ENCODE results near the gene NISCH.

NISCH gene

GRCh38 chr3:52517796-52518722 lies 62.7 kb downstream of the NISCH start:
- Mint-ChIP-seq H3K27ac (no peak overlapping the region), H3K36me3 (ENCODE audit: low read depth) (no peaks in the 10 kb centered on the region), H3K27me3 (ENCODE audit: low read depth) (peaks cover 3% of the 10 kb centered on the region), H3K4me3 (no peak overlapping the region), H3K4me1 (no peaks in the 10 kb centered on the region), H3K9me3 (no peaks in the 10 kb centered on the region)
- TF ChIP-seq, protein P1, sequence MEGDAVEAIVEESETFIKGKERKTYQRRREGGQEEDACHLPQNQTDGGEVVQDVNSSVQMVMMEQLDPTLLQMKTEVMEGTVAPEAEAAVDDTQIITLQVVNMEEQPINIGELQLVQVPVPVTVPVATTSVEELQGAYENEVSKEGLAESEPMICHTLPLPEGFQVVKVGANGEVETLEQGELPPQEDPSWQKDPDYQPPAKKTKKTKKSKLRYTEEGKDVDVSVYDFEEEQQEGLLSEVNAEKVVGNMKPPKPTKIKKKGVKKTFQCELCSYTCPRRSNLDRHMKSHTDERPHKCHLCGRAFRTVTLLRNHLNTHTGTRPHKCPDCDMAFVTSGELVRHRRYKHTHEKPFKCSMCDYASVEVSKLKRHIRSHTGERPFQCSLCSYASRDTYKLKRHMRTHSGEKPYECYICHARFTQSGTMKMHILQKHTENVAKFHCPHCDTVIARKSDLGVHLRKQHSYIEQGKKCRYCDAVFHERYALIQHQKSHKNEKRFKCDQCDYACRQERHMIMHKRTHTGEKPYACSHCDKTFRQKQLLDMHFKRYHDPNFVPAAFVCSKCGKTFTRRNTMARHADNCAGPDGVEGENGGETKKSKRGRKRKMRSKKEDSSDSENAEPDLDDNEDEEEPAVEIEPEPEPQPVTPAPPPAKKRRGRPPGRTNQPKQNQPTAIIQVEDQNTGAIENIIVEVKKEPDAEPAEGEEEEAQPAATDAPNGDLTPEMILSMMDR (IDR thresholded peaks at IDR 0.05; ENCODE audit: unreplicated experiment in 3 of 3) = no peak

- peaks cover 3% of the 10 kb centered on the region for H3K27me3 Mint-ChIP-seq (ENCODE audit: low read depth)
- H3K9me3 Mint-ChIP-seq = no peaks in the 10 kb centered on the region
- H3K4me3 Mint-ChIP-seq = no peak overlapping the region
- TF ChIP-seq, protein P1 (IDR thresholded peaks at IDR 0.05; ENCODE audit: unreplicated experiment in 3 of 3) = no peak
- no peaks in the 10 kb centered on the region for H3K4me1 Mint-ChIP-seq
- H3K27ac Mint-ChIP-seq = no peak overlapping the region
- peaks cover 1% of the 10 kb centered on the region for H3K36me3 Mint-ChIP-seq (ENCODE audit: low read depth)
Observed at GRCh38 chr3:52518723-52519444, 63.5 kb downstream of the NISCH start.

DNA sequence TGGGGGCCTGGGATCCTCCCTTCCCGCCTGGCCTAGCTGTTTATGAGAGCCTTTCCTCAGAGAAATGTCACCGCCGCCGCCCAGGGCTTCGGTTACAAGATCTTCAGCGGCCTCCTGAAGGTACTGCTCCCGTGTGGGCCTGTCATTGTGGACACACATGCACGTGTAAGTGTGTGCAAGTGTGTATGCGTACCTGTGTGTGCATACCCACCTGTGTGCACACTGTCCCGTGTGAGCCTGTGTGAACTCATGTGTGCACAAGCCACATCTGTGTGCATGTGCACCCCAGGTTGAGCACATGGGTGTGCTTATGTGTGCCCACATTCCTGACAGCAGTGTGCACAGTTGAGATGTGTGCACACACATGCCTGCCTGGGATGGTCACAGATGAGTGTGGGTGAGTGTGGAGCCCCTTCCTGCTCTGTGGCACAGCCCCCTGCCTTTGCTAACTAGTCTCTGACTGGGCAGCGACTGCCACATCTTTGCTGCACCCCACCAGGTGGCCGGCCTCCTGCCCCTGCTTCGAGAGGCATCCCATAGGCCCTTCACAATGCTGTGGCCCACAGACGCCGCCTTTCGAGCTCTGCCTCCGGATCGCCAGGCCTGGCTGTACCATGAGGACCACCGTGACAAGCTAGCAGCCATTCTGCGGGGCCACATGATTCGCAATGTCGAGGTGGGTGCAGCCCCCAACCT lies 64.2 kb downstream of the NISCH start:
- Mint-ChIP-seq H3K36me3 (ENCODE audit: low read depth) (peaks cover 8% of the 10 kb centered on the region), H3K27ac (no peak overlapping the region), H3K27me3 (ENCODE audit: low read depth) (peaks cover 3% of the 10 kb centered on the region), H3K9me3 (no peaks in the 10 kb centered on the region), H3K4me1 (no peaks in the 10 kb centered on the region), H3K4me3 (no peak overlapping the region)
- TF ChIP-seq, protein P1 (IDR thresholded peaks at IDR 0.05; ENCODE audit: unreplicated experiment in 3 of 3) = no peak

GRCh38 chr3:52520141-52520667 lies 64.8 kb downstream of the NISCH start:
- TF ChIP-seq, protein P1 (IDR thresholded peaks at IDR 0.05; ENCODE audit: unreplicated experiment in 3 of 3) = no peak
- H3K4me3 Mint-ChIP-seq = no peak overlapping the region
- H3K9me3 Mint-ChIP-seq = no peaks in the 10 kb centered on the region
- H3K4me1 Mint-ChIP-seq = no peaks in the 10 kb centered on the region
- H3K27ac Mint-ChIP-seq = no peak overlapping the region
- H3K27me3 Mint-ChIP-seq (ENCODE audit: low read depth) = peaks cover 1% of the 10 kb centered on the region
- H3K36me3 Mint-ChIP-seq (ENCODE audit: low read depth) = peaks cover 9% of the 10 kb centered on the region

DNA sequence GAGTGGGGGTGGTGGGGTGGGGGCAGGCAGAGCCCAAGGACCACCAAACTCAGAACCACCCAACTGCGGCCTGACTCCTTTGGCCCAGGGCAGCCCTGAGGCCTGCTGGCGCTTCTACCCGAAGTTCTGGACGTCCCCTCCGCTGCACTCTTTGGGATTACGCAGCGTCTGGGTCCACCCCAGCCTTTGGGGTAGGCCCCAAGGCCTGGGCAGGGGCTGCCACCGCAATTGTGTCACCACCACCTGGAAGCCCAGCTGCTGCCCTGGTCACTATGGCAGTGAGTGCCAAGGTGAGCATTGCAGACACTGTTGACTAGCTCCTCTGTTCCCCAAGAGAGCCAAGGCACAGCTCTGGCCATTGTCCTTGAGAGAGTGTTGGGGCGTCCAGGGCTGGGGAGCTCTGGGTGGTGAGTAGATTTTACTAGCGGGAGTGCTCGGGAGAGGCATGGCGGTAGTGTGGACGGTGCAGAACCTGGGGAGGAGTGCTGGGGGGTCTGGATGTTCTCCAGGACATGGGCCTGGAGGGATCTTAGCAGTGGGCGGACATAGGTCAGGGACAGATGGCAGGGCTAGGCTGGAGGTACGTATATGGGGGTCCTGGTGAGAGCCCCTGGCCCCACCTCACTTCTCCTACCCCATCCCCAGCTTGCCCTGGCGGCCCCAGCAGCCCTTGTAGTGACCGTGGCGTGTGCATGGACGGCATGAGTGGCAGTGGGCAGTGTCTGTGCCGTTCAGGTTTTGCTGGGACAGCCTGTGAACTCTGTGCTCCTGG lies 65.5 kb downstream of the NISCH start:
- H3K27ac Mint-ChIP-seq = no peak overlapping the region

More for the DNA sequence above, 65.5 kb downstream of the NISCH start:
- H3K36me3 Mint-ChIP-seq (ENCODE audit: low read depth) = peaks cover 16% of the 10 kb centered on the region
- no peaks in the 10 kb centered on the region for H3K9me3 Mint-ChIP-seq
- H3K27me3 Mint-ChIP-seq (ENCODE audit: low read depth) = no peaks in the 10 kb centered on the region
- TF ChIP-seq, protein P1 (IDR thresholded peaks at IDR 0.05; ENCODE audit: unreplicated experiment in 3 of 3) = no peak
- no peak overlapping the region for H3K4me3 Mint-ChIP-seq
- H3K4me1 Mint-ChIP-seq = peaks cover 6% of the 10 kb centered on the region

Measured in nephron (organoid).